Osteoblast (primary cell): ENCODE data around the gene NFATC4. TPM values are rescaled to one million over a fixed set of nuclear protein-coding genes. Genes with fewer than 3 reads are reported as not detected.

Experiments
- DNase-seq: peaks from one replicate; pipeline ENCODE4 v3.0.0; 2011; ENCODE audit warnings: low spot score, mixed read lengths; ENCODE audit not compliant: insufficient read length; ENCODE audit errors: missing footprints
- H2AFZ ChIP-seq: 2 replicates; pipeline ENCODE4 v1.6.0; 2011; ENCODE audit warnings: mild to moderate bottlenecking, low read length
- H3K27ac ChIP-seq: 2 replicates; pipeline ENCODE4 v1.5.1; 2011; ENCODE audit warnings: mild to moderate bottlenecking, low read depth, low read length, moderate library complexity
- H3K27me3 ChIP-seq: 2 replicates; pipeline ENCODE4 v1.6.0; 2012; ENCODE audit warnings: mild to moderate bottlenecking, control low read depth, inconsistent platforms, low read length, moderate library complexity; ENCODE audit not compliant: insufficient read depth
- H3K36me3 ChIP-seq: 2 replicates; pipeline ENCODE4 v1.5.1; 2011; ENCODE audit warnings: mild to moderate bottlenecking, low read length, control low read depth, moderate library complexity; ENCODE audit not compliant: insufficient read depth
- H3K4me1 ChIP-seq: 2 replicates; pipeline ENCODE4 v1.5.1; 2011; ENCODE audit warnings: mild to moderate bottlenecking, low read length, control low read depth, moderate library complexity; ENCODE audit not compliant: insufficient read depth
- H3K4me2 ChIP-seq: 2 replicates; pipeline ENCODE4 v1.6.0; 2011; ENCODE audit warnings: mild to moderate bottlenecking, low read length; ENCODE audit not compliant: insufficient read depth
- H3K4me3 ChIP-seq: fragments of 200-600 bp; sonication (generic); 3 replicates; pipeline ENCODE4 v1.5.1; 2012; ENCODE audit warnings: mild to moderate bottlenecking, low read length, inconsistent platforms; ENCODE audit not compliant: insufficient read depth
- H3K79me2 ChIP-seq: 2 replicates; pipeline ENCODE4 v1.6.0; 2012; ENCODE audit warnings: mild to moderate bottlenecking, low read length, control low read depth, inconsistent platforms; ENCODE audit not compliant: insufficient read depth
- H3K9me3 ChIP-seq: 2 replicates; pipeline ENCODE4 v1.5.1; 2011; ENCODE audit warnings: low read depth, low read length, control low read depth
- H4K20me1 ChIP-seq: 2 replicates; pipeline ENCODE4 v1.6.0; 2012; ENCODE audit warnings: mild to moderate bottlenecking, low read length, control low read depth; ENCODE audit not compliant: insufficient read depth
- CTCF ChIP-seq: IDR thresholded peaks from 2 replicates; pipeline ENCODE4 v1.5.1; 2011; ENCODE audit warnings: mild to moderate bottlenecking, low read depth, low read length, moderate library complexity; ENCODE audit errors: extremely low read depth
- total RNA-seq: library from RNA; depleted of rRNA; stranded (reverse); fragments of >200 nt; gene quantifications from 2 replicates; pipeline ENCODE4 v1.2.3, GENCODE V29; 2012

The NFATC4 gene
- total RNA-seq, 1 donor: 107 TPM

DNA sequence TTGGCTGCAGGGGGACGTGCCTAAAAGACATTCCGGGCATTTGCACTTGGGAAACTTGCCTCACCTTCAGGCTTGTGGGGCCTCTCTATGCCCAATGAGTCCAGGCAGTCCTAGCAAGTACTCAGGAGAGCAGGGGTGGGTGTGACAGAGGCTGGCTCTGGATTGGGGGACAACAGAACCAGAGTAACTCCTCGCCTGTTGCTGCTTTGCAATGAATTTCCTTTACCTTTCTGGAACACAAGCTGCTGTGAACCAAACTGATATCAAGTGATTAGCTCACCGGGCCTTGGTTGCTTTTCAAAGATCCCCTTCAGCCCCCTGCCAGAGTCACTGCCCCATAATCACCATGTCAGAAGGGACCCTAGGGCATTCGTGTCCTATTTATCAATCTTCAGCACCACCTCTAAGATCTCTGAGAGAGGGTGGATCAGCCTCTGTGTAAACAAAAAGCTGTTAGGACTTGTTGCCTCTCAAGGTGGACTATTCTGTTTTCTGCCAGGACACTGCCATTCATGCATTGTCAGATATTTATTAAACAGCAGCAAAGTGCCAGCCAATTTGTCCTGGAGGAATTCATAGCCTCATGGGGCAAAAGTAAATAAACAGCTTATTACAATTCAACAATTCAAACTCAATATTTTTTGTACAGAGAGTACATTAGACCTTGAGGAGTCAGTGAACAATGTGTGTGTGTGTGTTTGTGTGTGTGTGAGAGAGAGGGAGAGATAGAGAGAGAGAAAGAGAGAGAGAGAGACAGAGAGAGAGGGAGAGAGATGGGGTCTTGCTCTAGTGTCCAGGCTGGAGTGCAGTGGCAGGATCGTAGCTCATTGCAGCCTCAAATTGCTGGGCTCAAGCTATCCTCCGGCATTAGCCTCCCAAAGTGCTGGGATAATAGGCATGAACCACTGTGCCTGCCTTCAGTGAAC lies 11.3 kb downstream of the NFATC4 start:
- TF ChIP-seq CTCF: no peak
- H3K27me3 ChIP-seq: no peaks in the 10 kb centered on the region
- H4K20me1 ChIP-seq: peaks cover 34% of the 10 kb centered on the region
- H3K79me2 ChIP-seq: no peaks in the 10 kb centered on the region
- H3K27ac ChIP-seq: no peak overlapping the region
- H3K4me3 ChIP-seq: no peak overlapping the region
- H3K9me3 ChIP-seq: no peaks in the 10 kb centered on the region
- no peaks in the 10 kb centered on the region for H3K4me1 ChIP-seq
- DNase-seq: no peak
- no peak overlapping the region for H2AFZ ChIP-seq
- peaks cover 47% of the 10 kb centered on the region for H3K36me3 ChIP-seq
- H3K4me2 ChIP-seq: no peak overlapping the region

DNA sequence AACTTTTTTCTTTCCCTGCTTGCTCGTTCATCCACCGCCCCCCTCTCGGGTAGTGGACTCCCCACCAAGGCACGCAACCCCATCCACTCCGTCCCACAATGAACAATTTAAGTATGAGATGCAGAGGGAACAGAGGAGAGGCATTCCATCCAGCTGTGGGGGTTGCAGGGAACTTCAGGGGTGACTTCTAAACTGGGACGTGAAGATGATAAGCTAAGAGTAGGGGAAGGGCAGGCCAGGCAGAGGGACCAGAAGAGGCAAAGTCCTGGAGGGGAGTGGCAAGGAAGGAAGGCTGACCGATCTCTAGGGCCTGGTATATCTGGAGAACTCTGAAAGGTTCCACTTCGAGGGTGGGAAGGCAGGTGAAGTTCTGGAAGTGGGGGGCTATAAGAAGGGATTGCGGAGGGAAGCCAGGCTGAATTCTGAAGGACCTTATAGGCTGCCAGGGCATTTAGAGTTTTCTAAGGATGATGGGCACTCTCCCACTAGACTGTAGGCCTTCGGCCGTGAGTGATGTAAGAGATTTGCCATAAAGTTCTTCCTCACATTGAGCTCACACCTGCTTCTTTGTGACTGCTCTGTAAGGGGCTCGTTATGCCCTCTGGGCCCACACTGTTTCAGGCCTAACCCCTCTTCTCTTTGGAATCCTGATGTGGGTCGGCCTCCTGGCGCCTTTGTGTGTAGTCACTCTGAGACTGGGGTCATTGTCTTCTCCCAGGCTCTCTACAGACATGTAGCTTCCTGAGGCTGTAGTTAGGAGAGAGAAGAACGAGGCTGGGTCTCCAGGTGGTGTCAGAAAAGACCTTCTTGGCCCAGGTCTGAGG lies 12.1 kb downstream of the NFATC4 start:
- H2AFZ ChIP-seq: no peak overlapping the region
- H3K4me1 ChIP-seq: no peaks in the 10 kb centered on the region
- H3K36me3 ChIP-seq: peaks cover 39% of the 10 kb centered on the region
- H3K9me3 ChIP-seq: no peaks in the 10 kb centered on the region
- no peak overlapping the region for H3K4me2 ChIP-seq
- no peaks in the 10 kb centered on the region for H3K27me3 ChIP-seq
- H3K27ac ChIP-seq: no peak overlapping the region
- no peak for TF ChIP-seq CTCF
- no peaks in the 10 kb centered on the region for H3K79me2 ChIP-seq
- no peak for DNase-seq
- no peak overlapping the region for H3K4me3 ChIP-seq
- peaks cover 26% of the 10 kb centered on the region for H4K20me1 ChIP-seq

DNA sequence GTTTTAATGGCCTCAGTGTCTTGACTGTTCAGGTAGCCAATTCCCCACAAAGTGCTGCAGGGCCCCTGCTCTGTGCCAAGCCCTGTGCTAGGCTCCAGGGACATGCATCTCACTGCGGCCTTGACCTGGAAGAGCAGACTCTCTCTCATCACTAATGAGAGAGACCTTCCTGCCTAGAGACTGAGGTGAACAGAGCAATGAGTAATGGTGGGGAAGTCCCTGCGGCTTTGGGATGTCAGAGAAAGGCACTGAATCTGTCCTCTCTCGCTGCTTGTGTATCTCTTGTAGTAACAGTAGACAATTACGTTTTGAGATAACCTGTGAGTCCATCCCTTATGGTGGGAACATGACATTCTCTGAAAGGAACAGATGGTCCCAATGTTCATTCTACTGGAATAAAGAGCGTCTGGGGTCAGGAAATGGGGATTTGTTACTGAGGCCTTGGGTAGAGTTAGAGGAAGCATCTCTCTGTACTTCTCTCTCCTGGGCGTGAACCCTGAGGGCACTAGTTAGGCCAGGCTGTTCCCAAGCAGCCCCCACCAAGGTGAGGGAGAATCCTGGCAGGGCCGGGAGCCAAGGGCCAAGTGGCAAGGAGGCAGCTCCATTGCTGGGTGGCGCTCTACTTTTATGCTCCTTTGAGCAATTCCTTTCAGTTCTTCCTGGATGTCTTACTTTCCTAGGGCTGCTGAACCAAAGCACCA lies 13.5 kb downstream of the NFATC4 start:
- Histone ChIP-seq H3K79me2 (no peaks in the 10 kb centered on the region), H3K4me2 (no peak overlapping the region), H3K9me3 (no peaks in the 10 kb centered on the region), H3K4me3 (no peak overlapping the region), H3K27me3 (no peaks in the 10 kb centered on the region), H3K27ac (no peak overlapping the region), H3K36me3 (peaks cover 25% of the 10 kb centered on the region), H3K4me1 (no peaks in the 10 kb centered on the region), H4K20me1 (peaks cover 14% of the 10 kb centered on the region), H2AFZ (no peak overlapping the region)
- DNase-seq: no peak
- no peak for TF ChIP-seq CTCF
